ENCODE data around the gene NCS1. TPM values are rescaled to one million over a fixed set of nuclear protein-coding genes. Genes with fewer than 3 reads are reported as not detected.
A peak's percentile ranks its signal among the peaks of the same experiment; 100 is the strongest.

The NCS1 gene
- total RNA-seq, 1 experiment from 2014 or later, result 18.2 TPM

DNA sequence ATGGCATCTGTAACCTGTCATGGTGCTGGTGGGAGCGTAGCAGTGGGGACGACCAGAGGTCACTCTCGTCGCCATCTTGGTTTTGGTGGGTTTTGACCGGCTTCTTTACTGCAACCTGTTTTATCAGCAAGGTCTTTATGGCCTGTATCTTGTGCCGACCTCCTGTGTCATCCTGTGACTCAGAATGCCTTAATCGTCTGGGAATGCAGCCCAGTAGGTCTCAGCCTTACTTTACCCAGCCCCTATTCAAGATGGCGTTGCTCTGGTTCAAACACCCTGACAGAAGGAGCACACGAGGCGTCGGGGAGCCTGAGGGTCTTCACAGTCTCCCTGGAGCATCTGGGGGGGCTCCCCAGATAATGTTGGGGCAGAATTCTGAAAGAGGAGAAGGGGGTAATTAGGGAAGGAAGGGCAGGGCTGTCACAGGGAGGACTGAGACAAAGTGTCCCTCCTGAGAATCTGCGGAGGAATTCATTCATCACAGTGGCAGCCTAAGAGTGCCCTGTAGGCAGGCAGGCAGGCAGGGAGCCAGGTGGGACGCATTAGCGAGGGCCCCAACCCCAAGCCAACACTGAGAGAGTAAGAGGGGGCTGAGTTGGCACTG is 21.3 kb upstream of the NCS1 start:
- no peaks in the 10 kb centered on the region for H3K9me3 ChIP-seq
- ChIA-PET POLR2A (no interaction called here), CTCF (no interaction called here)
- H3K4me3 ChIP-seq (ENCODE audit: low read depth, low read length), result no peak overlapping the region
- no peaks in the 10 kb centered on the region for H3K27me3 Mint-ChIP-seq (ENCODE audit: insufficient read depth, unreplicated experiment)
- H3K36me3 Mint-ChIP-seq (ENCODE audit: insufficient read depth, unreplicated experiment), result no peaks in the 10 kb centered on the region
- TF ChIP-seq, protein P1, sequence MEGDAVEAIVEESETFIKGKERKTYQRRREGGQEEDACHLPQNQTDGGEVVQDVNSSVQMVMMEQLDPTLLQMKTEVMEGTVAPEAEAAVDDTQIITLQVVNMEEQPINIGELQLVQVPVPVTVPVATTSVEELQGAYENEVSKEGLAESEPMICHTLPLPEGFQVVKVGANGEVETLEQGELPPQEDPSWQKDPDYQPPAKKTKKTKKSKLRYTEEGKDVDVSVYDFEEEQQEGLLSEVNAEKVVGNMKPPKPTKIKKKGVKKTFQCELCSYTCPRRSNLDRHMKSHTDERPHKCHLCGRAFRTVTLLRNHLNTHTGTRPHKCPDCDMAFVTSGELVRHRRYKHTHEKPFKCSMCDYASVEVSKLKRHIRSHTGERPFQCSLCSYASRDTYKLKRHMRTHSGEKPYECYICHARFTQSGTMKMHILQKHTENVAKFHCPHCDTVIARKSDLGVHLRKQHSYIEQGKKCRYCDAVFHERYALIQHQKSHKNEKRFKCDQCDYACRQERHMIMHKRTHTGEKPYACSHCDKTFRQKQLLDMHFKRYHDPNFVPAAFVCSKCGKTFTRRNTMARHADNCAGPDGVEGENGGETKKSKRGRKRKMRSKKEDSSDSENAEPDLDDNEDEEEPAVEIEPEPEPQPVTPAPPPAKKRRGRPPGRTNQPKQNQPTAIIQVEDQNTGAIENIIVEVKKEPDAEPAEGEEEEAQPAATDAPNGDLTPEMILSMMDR (IDR thresholded peaks at IDR 0.05; ENCODE audit: insufficient read depth in 1 of 2, low read depth in 1 of 2, low read length in 1 of 2, severe bottlenecking in 1 of 2, unreplicated experiment in 1 of 2), result no peak
- no peak overlapping the region for H3K4me3 Mint-ChIP-seq (ENCODE audit: unreplicated experiment)
- BruUV-seq (replicated peaks), result no TSS peak
- H3K27ac Mint-ChIP-seq (ENCODE audit: unreplicated experiment), result peak overlapping the region; percentile 90
- H3K36me3 ChIP-seq (ENCODE audit: control insufficient read depth, insufficient read depth, low read length), result no peaks in the 10 kb centered on the region
- H3K27me3 ChIP-seq (replicated peaks; ENCODE audit: control insufficient read depth, insufficient read depth, low read length), result no peaks in the 10 kb centered on the region
- DNase-seq, result no peak
- H3K9me3 Mint-ChIP-seq (ENCODE audit: unreplicated experiment), result no peaks in the 10 kb centered on the region
- intact Hi-C loops (cut with micrococcal nuclease; ENCODE audit: unreplicated experiment), result no loop called here
- H3K4me1 ChIP-seq, result peaks cover 6% of the 10 kb centered on the region
- peaks cover 6% of the 10 kb centered on the region for H3K4me1 Mint-ChIP-seq (ENCODE audit: low read depth, unreplicated experiment)

DNA sequence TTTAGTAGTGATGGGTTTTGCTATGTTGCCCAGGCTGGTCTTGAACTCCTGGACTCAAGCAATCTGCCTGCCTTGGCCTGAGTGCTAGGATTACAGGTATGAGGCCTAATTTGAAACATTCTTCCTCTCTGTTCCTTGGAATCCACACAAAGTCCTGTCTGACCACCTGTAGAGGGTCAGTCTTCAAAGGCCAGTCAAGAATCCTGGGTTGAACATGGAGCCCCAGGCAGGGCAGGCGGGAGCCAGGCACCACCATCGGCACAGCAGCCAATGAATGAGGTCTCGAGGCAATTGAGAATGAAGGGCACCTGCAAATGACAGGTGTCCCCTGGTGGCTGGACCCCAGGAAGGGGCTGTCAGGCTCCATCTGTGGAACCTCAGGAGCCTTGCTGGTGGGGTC is 17.4 kb upstream of the NCS1 start:
- Histone ChIP-seq H3K27me3 (replicated peaks; ENCODE audit: control insufficient read depth, insufficient read depth, low read length) (no peaks in the 10 kb centered on the region), H3K36me3 (ENCODE audit: control insufficient read depth, insufficient read depth, low read length) (no peaks in the 10 kb centered on the region), H3K9me3 (no peaks in the 10 kb centered on the region), H3K4me3 (ENCODE audit: low read depth, low read length) (no peak overlapping the region), H3K4me1 (peaks cover 13% of the 10 kb centered on the region)
- no peaks in the 10 kb centered on the region for H3K36me3 Mint-ChIP-seq (ENCODE audit: insufficient read depth, unreplicated experiment)
- ChIA-PET POLR2A (no interaction called here), CTCF (no interaction called here)
- no peaks in the 10 kb centered on the region for H3K27me3 Mint-ChIP-seq (ENCODE audit: insufficient read depth, unreplicated experiment)
- DNase-seq, result no peak
- H3K27ac Mint-ChIP-seq (ENCODE audit: unreplicated experiment), result no peak overlapping the region
- peaks cover 6% of the 10 kb centered on the region for H3K4me1 Mint-ChIP-seq (ENCODE audit: low read depth, unreplicated experiment)
- intact Hi-C loops (cut with micrococcal nuclease; ENCODE audit: unreplicated experiment), result no loop called here
- no peaks in the 10 kb centered on the region for H3K9me3 Mint-ChIP-seq (ENCODE audit: unreplicated experiment)
- TF ChIP-seq, protein P1 (IDR thresholded peaks at IDR 0.05; ENCODE audit: insufficient read depth in 1 of 2, low read depth in 1 of 2, low read length in 1 of 2, severe bottlenecking in 1 of 2, unreplicated experiment in 1 of 2), result no peak
- no peak overlapping the region for H3K4me3 Mint-ChIP-seq (ENCODE audit: unreplicated experiment)
- no TSS peak for BruUV-seq (replicated peaks)

DNA sequence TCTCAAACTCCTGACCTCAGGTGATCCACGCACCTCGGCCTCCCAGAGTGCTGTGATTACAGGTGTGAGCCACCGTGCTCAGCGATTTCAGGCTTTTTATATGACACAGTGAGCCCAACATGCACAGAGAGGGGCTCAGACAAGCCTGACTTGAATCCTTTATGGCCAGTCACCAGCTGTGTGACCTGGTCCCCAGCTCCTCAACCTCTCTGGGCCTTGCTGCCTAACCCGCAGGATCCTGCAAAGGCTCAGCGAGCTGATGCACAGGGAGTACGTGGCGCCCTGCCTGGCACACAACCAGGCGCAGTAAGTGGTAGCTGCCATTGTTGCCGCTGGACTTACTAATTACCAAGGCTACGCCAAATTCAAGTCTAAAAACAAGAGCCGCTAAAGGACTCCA is 16.6 kb upstream of the NCS1 start:
- no peaks in the 10 kb centered on the region for H3K36me3 Mint-ChIP-seq (ENCODE audit: insufficient read depth, unreplicated experiment)
- intact Hi-C loops (cut with micrococcal nuclease; ENCODE audit: unreplicated experiment), result no loop called here
- POLR2A ChIA-PET, result no interaction called here

More for the DNA sequence above, 16.6 kb upstream of the NCS1 start:
- no peak overlapping the region for H3K4me3 Mint-ChIP-seq (ENCODE audit: unreplicated experiment)
- Histone ChIP-seq H3K4me1 (peaks cover 11% of the 10 kb centered on the region), H3K4me3 (ENCODE audit: low read depth, low read length) (no peak overlapping the region), H3K36me3 (ENCODE audit: control insufficient read depth, insufficient read depth, low read length) (no peaks in the 10 kb centered on the region), H3K27me3 (replicated peaks; ENCODE audit: control insufficient read depth, insufficient read depth, low read length) (no peaks in the 10 kb centered on the region), H3K9me3 (no peaks in the 10 kb centered on the region)
- DNase-seq, result no peak
- no TSS peak for BruUV-seq (replicated peaks)
- H3K27me3 Mint-ChIP-seq (ENCODE audit: insufficient read depth, unreplicated experiment), result no peaks in the 10 kb centered on the region
- H3K4me1 Mint-ChIP-seq (ENCODE audit: low read depth, unreplicated experiment), result peaks cover 6% of the 10 kb centered on the region
- H3K27ac Mint-ChIP-seq (ENCODE audit: unreplicated experiment), result no peak overlapping the region
- CTCF ChIA-PET, result no interaction called here
- TF ChIP-seq, protein P1 (IDR thresholded peaks at IDR 0.05; ENCODE audit: insufficient read depth in 1 of 2, low read depth in 1 of 2, low read length in 1 of 2, severe bottlenecking in 1 of 2, unreplicated experiment in 1 of 2), result no peak
- H3K9me3 Mint-ChIP-seq (ENCODE audit: unreplicated experiment), result no peaks in the 10 kb centered on the region

All from Caco-2 (cell line).